ACHN (cell line): ENCODE results near the gene BBS10.
"Not testable (repeated sequence)": the region's sequence is repeated elsewhere in the genome, so short reads cannot be mapped to it uniquely, and the experiment has no call there.

Experiments used
- DNase-seq: peaks from one replicate; pipeline ENCODE4 v3.0.0-alpha.2; 2015
- in situ Hi-C: cut with HindIII; loops from 2 replicates; pipeline ENCODE4 v1.10.0; 2017; ENCODE audit warnings: low sequenced_read_pairs, low pct_ligation_motif_present, low pct_unique_long_range_greater_than_20kb

BBS10 gene

GRCh38 chr12:76348079-76348901 is at the start of gene BBS10:
Gene BBS10 (minus strand): TSS chr12:76348415. CDS start chr12:76348358, 57 bp downstream.
- in situ Hi-C loops: loop anchor here (25.0 kb wide), 1 partner anchor 286 kb away; no protein-coding TSS in a partner anchor

GRCh38 chr12:76391461-76391860 is 43.2 kb upstream of the BBS10 start:
- no peak for DNase-seq
- in situ Hi-C loops: no loop called here

More at GRCh38 chr12:76348079-76348901, at the start of gene BBS10:
- peak; percentile 96 for DNase-seq

GRCh38 chr12:76387614-76388013 is 39.4 kb upstream of the BBS10 start:
- in situ Hi-C loops: no loop called here
- DNase-seq: no peak

- no peak for DNase-seq
- in situ Hi-C loops: no loop called here
These were observed 36.3 kb upstream of the BBS10 start for GRCh38 chr12:76384560-76384959.

GRCh38 chr12:76383988-76384387 is 35.8 kb upstream of the BBS10 start:
- in situ Hi-C loops: no loop called here

GRCh38 chr12:76379261-76379660 is 31.0 kb upstream of the BBS10 start:
- in situ Hi-C loops: no loop called here

More at GRCh38 chr12:76383988-76384387, 35.8 kb upstream of the BBS10 start:
- DNase-seq: no peak

GRCh38 chr12:76376876-76377275 is 28.7 kb upstream of the BBS10 start:
- in situ Hi-C loops, DNase-seq: not testable (repeated sequence)

More at GRCh38 chr12:76379261-76379660, 31.0 kb upstream of the BBS10 start:
- no peak for DNase-seq

GRCh38 chr12:76375939-76376338 is 27.7 kb upstream of the BBS10 start:
- peak; percentile 39 for DNase-seq
- in situ Hi-C loops: no loop called here

- in situ Hi-C loops: no loop called here
- peak; percentile 71 for DNase-seq
These were observed 27.3 kb upstream of the BBS10 start for GRCh38 chr12:76375470-76375869.

- peak; percentile 91 for DNase-seq
- in situ Hi-C loops: no loop called here
These were observed 26.3 kb upstream of the BBS10 start for GRCh38 chr12:76374386-76375020.

- DNase-seq: no peak
- in situ Hi-C loops: no loop called here
These were observed 20.0 kb upstream of the BBS10 start for GRCh38 chr12:76368230-76368629.

GRCh38 chr12:76366163-76366562 is 17.9 kb upstream of the BBS10 start:
- no peak for DNase-seq
- in situ Hi-C loops: no loop called here

GRCh38 chr12:76364131-76364530 is 15.9 kb upstream of the BBS10 start:
- in situ Hi-C loops, DNase-seq: not testable (repeated sequence)

GRCh38 chr12:76360316-76360715 is 12.1 kb upstream of the BBS10 start:
- in situ Hi-C loops: no loop called here
- no peak for DNase-seq

GRCh38 chr12:76356071-76356470 is 7.9 kb upstream of the BBS10 start:
- in situ Hi-C loops: no loop called here

GRCh38 chr12:76346798-76347420 is 1.3 kb downstream of the BBS10 start:
- in situ Hi-C loops: loop anchor here (25.0 kb wide), 1 partner anchor 285 kb away; no protein-coding TSS in a partner anchor
- DNase-seq: peak; percentile 82

More at GRCh38 chr12:76356071-76356470, 7.9 kb upstream of the BBS10 start:
- DNase-seq: peak; percentile 47

- in situ Hi-C loops: loop anchor here (25.0 kb wide), 1 partner anchor 284 kb away; no protein-coding TSS in a partner anchor
- DNase-seq: no peak
These were observed 2.0 kb downstream of the BBS10 start for GRCh38 chr12:76346236-76346635.

GRCh38 chr12:76345569-76345968 is 2.6 kb downstream of the BBS10 start:
- in situ Hi-C loops: loop anchor here (25.0 kb wide), 1 partner anchor 283 kb away; no protein-coding TSS in a partner anchor

More at GRCh38 chr12:76345569-76345968, 2.6 kb downstream of the BBS10 start:
- DNase-seq: no peak
